Measurements from ENCODE around the gene RHBDL3.

GRCh38 chr17:32258383-32259140 is 7.1 kb upstream of the RHBDL3 start:
- TF ChIP-seq CTCF (IDR thresholded peaks at IDR 0.05) (no peak), POLR2A (IDR thresholded peaks at IDR 0.05) (no peak), POLR2AphosphoS5 (IDR thresholded peaks at IDR 0.05) (no peak)
